Measurements from ENCODE around the gene SCAMP4.

SCAMP4 gene

DNA sequence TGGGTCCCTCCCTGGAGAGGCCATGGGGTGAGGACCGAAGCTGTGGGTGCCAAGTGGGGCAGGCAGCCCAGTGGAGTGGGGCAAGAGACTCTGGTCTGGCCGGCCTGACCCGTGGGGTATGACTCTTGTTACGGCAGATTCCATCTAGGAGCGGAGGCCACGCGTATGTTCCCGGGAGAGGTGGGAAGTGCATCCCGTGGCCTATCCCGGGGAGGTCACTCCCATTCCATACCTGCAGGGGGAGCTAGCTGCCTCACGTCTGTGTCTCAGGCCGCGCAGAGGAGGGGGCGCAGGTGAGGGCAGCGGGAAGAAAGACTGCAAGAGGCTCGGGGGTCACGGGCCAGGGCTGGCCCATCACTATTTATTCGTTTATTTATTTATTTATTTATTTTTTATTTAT lies 40.7 kb downstream of the SCAMP4 start:
- no peaks in the 10 kb centered on the region for H3K9me3 ChIP-seq (ENCODE audit: severe bottlenecking)
- TF ChIP-seq, protein P1, sequence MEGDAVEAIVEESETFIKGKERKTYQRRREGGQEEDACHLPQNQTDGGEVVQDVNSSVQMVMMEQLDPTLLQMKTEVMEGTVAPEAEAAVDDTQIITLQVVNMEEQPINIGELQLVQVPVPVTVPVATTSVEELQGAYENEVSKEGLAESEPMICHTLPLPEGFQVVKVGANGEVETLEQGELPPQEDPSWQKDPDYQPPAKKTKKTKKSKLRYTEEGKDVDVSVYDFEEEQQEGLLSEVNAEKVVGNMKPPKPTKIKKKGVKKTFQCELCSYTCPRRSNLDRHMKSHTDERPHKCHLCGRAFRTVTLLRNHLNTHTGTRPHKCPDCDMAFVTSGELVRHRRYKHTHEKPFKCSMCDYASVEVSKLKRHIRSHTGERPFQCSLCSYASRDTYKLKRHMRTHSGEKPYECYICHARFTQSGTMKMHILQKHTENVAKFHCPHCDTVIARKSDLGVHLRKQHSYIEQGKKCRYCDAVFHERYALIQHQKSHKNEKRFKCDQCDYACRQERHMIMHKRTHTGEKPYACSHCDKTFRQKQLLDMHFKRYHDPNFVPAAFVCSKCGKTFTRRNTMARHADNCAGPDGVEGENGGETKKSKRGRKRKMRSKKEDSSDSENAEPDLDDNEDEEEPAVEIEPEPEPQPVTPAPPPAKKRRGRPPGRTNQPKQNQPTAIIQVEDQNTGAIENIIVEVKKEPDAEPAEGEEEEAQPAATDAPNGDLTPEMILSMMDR (IDR thresholded peaks at IDR 0.05; ENCODE audit: low read depth, low read length) = peak; percentile 94
- peaks cover 21% of the 10 kb centered on the region for H3K36me3 ChIP-seq
- H3K27ac ChIP-seq = no peak overlapping the region
- peak; percentile 84 for DNase-seq
- no peaks in the 10 kb centered on the region for H3K27me3 ChIP-seq (ENCODE audit: insufficient read depth, low read depth, severe bottlenecking)
- H3K4me3 ChIP-seq (ENCODE audit: low read depth, low read length) = no peak overlapping the region

DNA sequence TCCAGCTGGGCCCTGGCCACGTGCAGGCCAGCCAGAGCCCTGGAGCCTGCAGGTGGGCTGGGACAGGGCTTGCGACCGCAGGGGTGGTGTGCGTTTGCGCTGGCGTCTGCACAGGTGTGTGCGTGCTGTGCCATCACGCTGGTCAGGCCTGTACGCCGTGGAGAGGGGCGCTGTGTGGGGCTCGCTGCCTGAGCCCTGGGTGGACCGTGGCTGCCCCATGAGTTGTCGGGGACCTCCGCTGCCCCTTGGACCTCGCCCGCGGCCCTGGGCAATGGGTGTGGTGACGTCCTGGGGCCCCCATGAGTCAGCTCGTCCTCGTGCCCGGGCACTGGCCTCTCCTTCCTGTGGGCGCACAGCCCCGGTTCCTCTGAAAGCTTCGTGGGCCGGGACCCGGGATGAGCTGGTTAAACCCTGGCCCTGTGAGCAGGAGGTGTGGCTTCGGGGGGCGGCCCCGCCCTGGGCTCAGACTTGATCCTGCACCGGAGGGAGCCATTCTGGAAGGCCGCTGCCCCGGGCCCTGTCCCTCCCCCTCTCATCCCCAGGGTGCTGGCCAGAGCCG lies 42.5 kb downstream of the SCAMP4 start:
- no peak for DNase-seq
- peaks cover 27% of the 10 kb centered on the region for H3K36me3 ChIP-seq
- H3K27me3 ChIP-seq (ENCODE audit: insufficient read depth, low read depth, severe bottlenecking) = no peaks in the 10 kb centered on the region
- TF ChIP-seq, protein P1 (IDR thresholded peaks at IDR 0.05; ENCODE audit: low read depth, low read length) = no peak
- no peak overlapping the region for H3K4me3 ChIP-seq (ENCODE audit: low read depth, low read length)
- no peaks in the 10 kb centered on the region for H3K9me3 ChIP-seq (ENCODE audit: severe bottlenecking)
- no peak overlapping the region for H3K27ac ChIP-seq

DNA sequence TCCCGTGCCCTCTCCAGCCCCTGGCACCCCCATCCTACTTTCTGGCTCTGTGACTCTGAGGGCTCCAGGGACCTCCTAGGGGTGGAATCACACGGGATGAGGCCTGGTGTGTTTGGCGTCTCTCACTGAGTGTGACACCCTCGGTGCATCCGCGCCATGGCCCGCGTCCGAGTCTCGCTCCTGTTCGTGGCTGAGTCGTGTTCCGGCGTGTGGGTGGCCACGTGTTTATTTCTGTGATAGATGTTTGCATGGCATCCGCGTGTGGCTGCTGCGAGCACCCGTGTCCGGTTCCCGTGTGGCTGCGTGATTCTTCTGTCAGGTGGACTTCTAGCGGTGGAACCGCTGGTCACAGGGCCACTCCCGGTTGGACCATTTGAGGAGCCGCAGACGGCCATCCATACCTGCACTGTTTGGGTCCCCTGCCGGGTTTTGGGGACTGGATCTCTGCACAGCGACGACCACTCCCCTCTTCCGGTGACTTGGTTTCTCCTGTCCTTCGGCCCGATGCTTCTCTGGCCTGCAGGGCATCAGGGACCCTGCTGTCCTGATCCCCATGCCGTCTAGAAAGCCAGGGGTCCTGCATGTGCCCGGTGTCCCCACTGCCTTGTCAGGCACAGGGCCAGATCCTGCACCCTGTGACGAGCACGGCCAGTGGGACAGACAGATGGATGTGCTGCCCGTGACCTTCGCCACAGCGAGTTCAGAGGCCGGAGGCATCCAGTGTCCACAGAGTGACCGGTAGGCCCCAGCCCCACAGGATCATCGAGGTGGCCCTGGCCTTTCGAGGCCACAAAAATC lies 44.3 kb downstream of the SCAMP4 start:
- peaks cover 27% of the 10 kb centered on the region for H3K36me3 ChIP-seq
- H3K4me3 ChIP-seq (ENCODE audit: low read depth, low read length) = no peak overlapping the region
- TF ChIP-seq, protein P1 (IDR thresholded peaks at IDR 0.05; ENCODE audit: low read depth, low read length) = no peak
- H3K9me3 ChIP-seq (ENCODE audit: severe bottlenecking) = no peaks in the 10 kb centered on the region
- no peaks in the 10 kb centered on the region for H3K27me3 ChIP-seq (ENCODE audit: insufficient read depth, low read depth, severe bottlenecking)
- H3K27ac ChIP-seq = no peak overlapping the region
- DNase-seq = no peak

DNA sequence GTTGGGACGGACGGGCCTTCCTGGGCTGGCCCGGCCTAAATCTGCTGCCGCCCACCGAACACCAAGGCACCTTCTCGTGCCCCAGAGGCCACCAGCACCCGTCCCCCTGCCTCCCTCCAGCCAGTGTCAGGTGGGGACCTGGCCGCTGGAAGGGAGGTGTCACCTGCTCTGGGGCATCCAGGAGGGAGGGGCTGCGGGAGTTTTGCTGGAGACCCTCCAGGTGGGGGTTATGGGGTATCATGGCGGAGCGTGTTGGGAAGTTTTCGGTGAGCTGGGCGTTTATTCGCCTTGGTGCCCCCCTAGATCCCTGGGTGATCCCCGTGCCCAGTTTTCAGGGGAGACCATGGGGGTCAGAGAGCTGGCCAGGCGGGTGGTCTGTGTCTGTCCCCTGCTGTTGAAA lies 45.4 kb downstream of the SCAMP4 start:
- DNase-seq = no peak
- peaks cover 27% of the 10 kb centered on the region for H3K36me3 ChIP-seq

DNA sequence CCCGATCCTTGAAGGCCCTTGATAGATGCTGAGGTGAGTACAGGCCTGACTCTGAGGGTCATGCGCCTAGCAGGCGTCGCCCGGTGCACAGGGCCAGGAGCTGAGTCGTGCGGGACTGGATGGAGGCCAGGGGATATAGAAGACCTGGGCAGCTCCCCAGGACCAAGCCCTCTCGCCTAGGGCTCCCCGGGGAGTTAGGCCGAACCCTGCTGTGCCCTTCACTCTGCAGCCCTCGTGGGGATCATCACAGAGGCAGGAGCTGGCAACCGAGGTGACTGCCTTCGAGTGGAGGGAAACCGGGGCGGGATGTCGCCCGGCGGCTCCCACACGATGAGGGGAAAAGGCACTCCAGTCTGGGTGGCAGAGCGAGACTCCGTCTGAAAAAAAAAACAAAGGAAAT lies 47.4 kb downstream of the SCAMP4 start:
- TF ChIP-seq, protein P1 (IDR thresholded peaks at IDR 0.05; ENCODE audit: low read depth, low read length) = no peak
- peaks cover 22% of the 10 kb centered on the region for H3K36me3 ChIP-seq
- no peak overlapping the region for H3K4me3 ChIP-seq (ENCODE audit: low read depth, low read length)
- no peak for DNase-seq
- no peaks in the 10 kb centered on the region for H3K27me3 ChIP-seq (ENCODE audit: insufficient read depth, low read depth, severe bottlenecking)
- no peak overlapping the region for H3K27ac ChIP-seq
- H3K9me3 ChIP-seq (ENCODE audit: severe bottlenecking) = no peaks in the 10 kb centered on the region

More for the DNA sequence above, 45.4 kb downstream of the SCAMP4 start:
- Histone ChIP-seq H3K4me3 (ENCODE audit: low read depth, low read length) (no peak overlapping the region), H3K9me3 (ENCODE audit: severe bottlenecking) (no peaks in the 10 kb centered on the region), H3K27ac (no peak overlapping the region), H3K27me3 (ENCODE audit: insufficient read depth, low read depth, severe bottlenecking) (no peaks in the 10 kb centered on the region)
- TF ChIP-seq, protein P1 (IDR thresholded peaks at IDR 0.05; ENCODE audit: low read depth, low read length) = no peak
